ENCODE measurements around the gene HSPA1A. TPM values are rescaled to one million over a fixed set of nuclear protein-coding genes. Genes with fewer than 3 reads are reported as not detected.
"Not testable (repeated sequence)": the region's sequence is repeated elsewhere in the genome, so short reads cannot be mapped to it uniquely, and the experiment has no call there.

The HSPA1A gene
- total RNA-seq, 1 donor from 2014 or later, result 67.0 TPM

GRCh38 chr6:31805939-31806469, 9.3 kb upstream of the HSPA1A start:
- TF ChIP-seq, protein P1, sequence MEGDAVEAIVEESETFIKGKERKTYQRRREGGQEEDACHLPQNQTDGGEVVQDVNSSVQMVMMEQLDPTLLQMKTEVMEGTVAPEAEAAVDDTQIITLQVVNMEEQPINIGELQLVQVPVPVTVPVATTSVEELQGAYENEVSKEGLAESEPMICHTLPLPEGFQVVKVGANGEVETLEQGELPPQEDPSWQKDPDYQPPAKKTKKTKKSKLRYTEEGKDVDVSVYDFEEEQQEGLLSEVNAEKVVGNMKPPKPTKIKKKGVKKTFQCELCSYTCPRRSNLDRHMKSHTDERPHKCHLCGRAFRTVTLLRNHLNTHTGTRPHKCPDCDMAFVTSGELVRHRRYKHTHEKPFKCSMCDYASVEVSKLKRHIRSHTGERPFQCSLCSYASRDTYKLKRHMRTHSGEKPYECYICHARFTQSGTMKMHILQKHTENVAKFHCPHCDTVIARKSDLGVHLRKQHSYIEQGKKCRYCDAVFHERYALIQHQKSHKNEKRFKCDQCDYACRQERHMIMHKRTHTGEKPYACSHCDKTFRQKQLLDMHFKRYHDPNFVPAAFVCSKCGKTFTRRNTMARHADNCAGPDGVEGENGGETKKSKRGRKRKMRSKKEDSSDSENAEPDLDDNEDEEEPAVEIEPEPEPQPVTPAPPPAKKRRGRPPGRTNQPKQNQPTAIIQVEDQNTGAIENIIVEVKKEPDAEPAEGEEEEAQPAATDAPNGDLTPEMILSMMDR (IDR thresholded peaks at IDR 0.05; ENCODE audit: insufficient read depth, low read length, poor library complexity, severe bottlenecking), result no peak
- H3K36me3 ChIP-seq (ENCODE audit: control insufficient read depth, insufficient read depth, low read length), result no peaks in the 10 kb centered on the region
- peak overlapping the region; percentile 70 for H3K4me3 ChIP-seq (ENCODE audit: low read depth, low read length)
- DNase-seq (ENCODE audit: low read depth), result no peak
- no peaks in the 10 kb centered on the region for H3K27me3 ChIP-seq (ENCODE audit: control insufficient read depth, insufficient read depth, low read length)

- no peak for DNase-seq (ENCODE audit: low read depth)
- TF ChIP-seq, protein P1 (IDR thresholded peaks at IDR 0.05; ENCODE audit: insufficient read depth, low read length, poor library complexity, severe bottlenecking), result peak; percentile 32
- H3K27me3 ChIP-seq (ENCODE audit: control insufficient read depth, insufficient read depth, low read length), result no peaks in the 10 kb centered on the region
- no peaks in the 10 kb centered on the region for H3K36me3 ChIP-seq (ENCODE audit: control insufficient read depth, insufficient read depth, low read length)
- H3K4me3 ChIP-seq (ENCODE audit: low read depth, low read length), result peak within 1 kb of the TSS; percentile 70
Observed at GRCh38 chr6:31806470-31807272, 8.7 kb upstream of the HSPA1A start, which contains the start of gene LSM2. Gene LSM2 (minus strand): TSS chr6:31806966. CDS start chr6:31806757, 209 bp downstream.

DNA sequence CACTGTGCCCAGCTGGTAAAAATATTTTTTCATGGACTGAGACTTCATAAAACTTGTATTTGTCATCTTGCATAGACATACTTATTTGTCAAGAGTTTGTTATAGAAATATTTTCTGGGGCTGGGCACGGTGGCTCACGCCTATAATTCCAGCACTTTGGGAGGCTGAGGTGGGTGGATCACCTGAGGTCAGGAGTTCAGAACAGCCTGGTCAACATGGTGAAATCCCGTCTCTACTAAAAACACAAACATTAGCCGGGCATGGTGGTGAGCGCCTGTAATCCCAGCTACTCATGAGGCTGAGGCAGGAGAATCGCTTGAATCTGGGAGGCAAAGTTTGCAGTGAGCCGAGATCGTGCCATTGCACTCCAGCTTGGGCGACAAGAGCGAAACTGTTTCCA, 6.7 kb upstream of the HSPA1A start:
- H3K4me3 ChIP-seq (ENCODE audit: low read depth, low read length), result not testable (repeated sequence)

DNA sequence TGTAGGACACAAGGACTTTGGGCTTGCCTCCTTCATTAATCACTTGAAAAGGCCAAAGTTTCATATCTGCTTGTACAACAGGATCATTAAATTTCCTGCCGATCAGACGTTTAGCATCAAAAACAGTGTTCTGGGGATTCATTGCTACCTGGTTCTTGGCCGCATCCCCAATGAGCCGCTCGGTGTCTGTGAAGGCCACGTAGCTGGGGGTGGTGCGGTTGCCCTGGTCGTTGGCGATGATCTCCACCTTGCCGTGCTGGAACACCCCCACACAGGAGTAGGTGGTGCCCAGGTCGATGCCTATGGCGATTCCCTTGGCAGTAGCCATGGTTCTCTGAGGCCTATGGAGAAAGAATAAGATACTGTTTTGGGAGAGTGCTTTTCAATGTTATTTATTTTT, 3.7 kb upstream of the HSPA1A start:
- Histone ChIP-seq H3K36me3 (ENCODE audit: control insufficient read depth, insufficient read depth, low read length) (no peaks in the 10 kb centered on the region), H3K4me3 (ENCODE audit: low read depth, low read length) (no peak overlapping the region), H3K27me3 (ENCODE audit: control insufficient read depth, insufficient read depth, low read length) (no peaks in the 10 kb centered on the region)
- TF ChIP-seq, protein P1 (IDR thresholded peaks at IDR 0.05; ENCODE audit: insufficient read depth, low read length, poor library complexity, severe bottlenecking), result no peak
- no peak for DNase-seq (ENCODE audit: low read depth)

More for the DNA sequence above, 6.7 kb upstream of the HSPA1A start:
- H3K27me3 ChIP-seq (ENCODE audit: control insufficient read depth, insufficient read depth, low read length); DNase-seq (ENCODE audit: low read depth); H3K36me3 ChIP-seq (ENCODE audit: control insufficient read depth, insufficient read depth, low read length): not testable (repeated sequence)

- no peak for DNase-seq (ENCODE audit: low read depth)
- H3K27me3 ChIP-seq (ENCODE audit: control insufficient read depth, insufficient read depth, low read length), result no peaks in the 10 kb centered on the region
- no peak overlapping the region for H3K4me3 ChIP-seq (ENCODE audit: low read depth, low read length)
- no peaks in the 10 kb centered on the region for H3K36me3 ChIP-seq (ENCODE audit: control insufficient read depth, insufficient read depth, low read length)
- TF ChIP-seq, protein P1 (IDR thresholded peaks at IDR 0.05; ENCODE audit: insufficient read depth, low read length, poor library complexity, severe bottlenecking), result no peak
Observed at GRCh38 chr6:31813465-31813849, 1.9 kb upstream of the HSPA1A start.

- TF ChIP-seq, protein P1 (IDR thresholded peaks at IDR 0.05; ENCODE audit: insufficient read depth, low read length, poor library complexity, severe bottlenecking), result no peak
- no peaks in the 10 kb centered on the region for H3K36me3 ChIP-seq (ENCODE audit: control insufficient read depth, insufficient read depth, low read length)
- no peaks in the 10 kb centered on the region for H3K27me3 ChIP-seq (ENCODE audit: control insufficient read depth, insufficient read depth, low read length)
- DNase-seq (ENCODE audit: low read depth), result peak; percentile 98
- peak overlapping the region; percentile 34 for H3K4me3 ChIP-seq (ENCODE audit: low read depth, low read length)
Observed at GRCh38 chr6:31814677-31815024, 692 bp upstream of the HSPA1A start.

DNA sequence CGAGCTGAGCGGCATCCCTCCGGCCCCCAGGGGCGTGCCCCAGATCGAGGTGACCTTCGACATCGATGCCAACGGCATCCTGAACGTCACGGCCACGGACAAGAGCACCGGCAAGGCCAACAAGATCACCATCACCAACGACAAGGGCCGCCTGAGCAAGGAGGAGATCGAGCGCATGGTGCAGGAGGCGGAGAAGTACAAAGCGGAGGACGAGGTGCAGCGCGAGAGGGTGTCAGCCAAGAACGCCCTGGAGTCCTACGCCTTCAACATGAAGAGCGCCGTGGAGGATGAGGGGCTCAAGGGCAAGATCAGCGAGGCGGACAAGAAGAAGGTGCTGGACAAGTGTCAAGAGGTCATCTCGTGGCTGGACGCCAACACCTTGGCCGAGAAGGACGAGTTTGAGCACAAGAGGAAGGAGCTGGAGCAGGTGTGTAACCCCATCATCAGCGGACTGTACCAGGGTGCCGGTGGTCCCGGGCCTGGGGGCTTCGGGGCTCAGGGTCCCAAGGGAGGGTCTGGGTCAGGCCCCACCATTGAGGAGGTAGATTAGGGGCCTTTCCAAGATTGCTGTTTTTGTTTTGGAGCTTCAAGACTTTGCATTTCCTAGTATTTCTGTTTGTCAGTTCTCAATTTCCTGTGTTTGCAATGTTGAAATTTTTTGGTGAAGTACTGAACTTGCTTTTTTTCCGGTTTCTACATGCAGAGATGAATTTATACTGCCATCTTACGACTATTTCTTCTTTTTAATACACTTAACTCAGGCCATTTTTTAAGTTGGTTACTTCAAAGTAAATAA, 2.0 kb downstream of the HSPA1A start:
- not testable (repeated sequence) for H3K36me3 ChIP-seq (ENCODE audit: control insufficient read depth, insufficient read depth, low read length); DNase-seq (ENCODE audit: low read depth); H3K27me3 ChIP-seq (ENCODE audit: control insufficient read depth, insufficient read depth, low read length)
- peak overlapping the region; percentile 37 for H3K4me3 ChIP-seq (ENCODE audit: low read depth, low read length)

GRCh38 chr6:31817929-31818511, 2.7 kb downstream of the HSPA1A start:
- not testable (repeated sequence) for H3K27me3 ChIP-seq (ENCODE audit: control insufficient read depth, insufficient read depth, low read length); H3K4me3 ChIP-seq (ENCODE audit: low read depth, low read length); H3K36me3 ChIP-seq (ENCODE audit: control insufficient read depth, insufficient read depth, low read length); DNase-seq (ENCODE audit: low read depth)
